T follicular helper cell (primary cell): ENCODE results near the gene RAB19.
"Not testable (repeated sequence)": the region's sequence is repeated elsewhere in the genome, so short reads cannot be mapped to it uniquely, and the experiment has no call there.

Source experiments
- DNase-seq: peaks from one replicate; pipeline ENCODE4 v3.0.0-alpha.2; 2020; ENCODE audit warnings: low read depth

Gene RAB19

DNA sequence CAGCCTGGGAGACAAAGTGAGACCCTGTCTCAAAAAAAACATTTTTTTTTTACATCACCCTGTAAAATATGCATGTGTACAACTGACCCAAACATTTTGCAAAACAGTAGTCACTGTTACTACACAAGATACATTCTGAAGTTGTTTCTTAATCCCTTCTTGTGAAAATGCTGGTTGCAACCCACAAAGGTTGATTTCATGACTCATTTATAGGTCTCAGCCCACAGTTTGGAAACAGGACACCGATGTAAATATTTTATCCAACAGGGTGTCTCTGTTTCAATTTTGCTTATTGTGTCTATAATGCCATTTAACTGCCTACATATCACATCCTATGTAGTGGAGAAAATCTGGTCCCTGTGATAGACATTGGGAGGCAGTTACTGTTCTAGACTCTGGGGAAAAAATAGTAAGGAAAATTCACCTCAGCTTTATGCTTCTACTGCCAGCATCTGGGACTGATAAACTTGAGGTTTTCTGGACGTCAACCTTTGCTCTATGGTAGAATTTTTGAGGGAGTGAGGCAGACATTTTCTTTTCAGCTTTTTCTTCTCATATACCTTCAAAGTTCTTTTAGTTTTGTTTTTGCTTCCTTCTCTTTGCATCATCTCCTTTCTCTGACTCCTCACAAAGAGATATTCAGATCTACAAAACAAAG is 1.6 kb upstream of the RAB19 start:
- no peak for DNase-seq

DNA sequence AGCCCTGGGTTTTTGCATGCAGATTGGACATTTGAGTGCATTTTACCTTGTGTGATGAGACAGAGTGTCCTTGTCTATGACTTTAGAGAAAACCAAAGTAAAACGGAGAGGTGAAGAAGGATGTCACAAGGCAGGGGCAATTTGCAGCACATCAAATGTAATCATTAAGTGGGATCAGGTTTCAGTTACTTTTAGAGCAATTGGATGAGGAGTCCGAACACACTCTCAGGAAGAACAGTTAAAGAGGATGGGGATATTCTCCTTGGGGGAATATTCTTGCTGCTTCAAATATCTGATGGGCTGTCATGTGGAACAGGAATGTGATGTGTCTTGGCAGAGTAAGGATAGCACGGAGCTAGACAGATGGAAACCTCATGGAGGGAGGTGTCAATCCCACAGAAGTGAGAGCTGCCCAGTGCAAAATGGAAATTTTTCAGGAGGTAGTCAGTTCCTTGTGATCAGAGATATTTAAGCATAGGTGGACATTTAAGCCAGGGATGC is 757 bp downstream of the RAB19 start:
- DNase-seq, result no peak

DNA sequence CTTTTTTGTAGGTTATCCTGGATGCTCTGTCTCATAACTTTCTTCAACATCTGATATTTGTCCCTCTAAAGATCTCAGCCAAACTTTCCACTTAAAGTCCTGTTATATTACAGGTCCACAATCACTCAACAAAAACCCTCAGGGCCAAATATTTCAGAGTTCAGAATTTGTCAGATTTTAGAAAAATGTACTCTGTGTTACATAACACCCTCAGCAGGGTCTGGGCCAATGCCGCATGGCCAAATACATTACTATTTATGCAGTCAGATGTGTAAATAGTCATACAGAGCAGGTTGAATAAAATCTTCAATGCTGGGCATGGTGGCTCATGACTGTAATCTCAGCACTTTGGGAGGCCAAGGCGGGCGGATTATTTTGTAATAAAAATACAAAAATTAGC is 11.5 kb downstream of the RAB19 start:
- DNase-seq, result no peak

DNA sequence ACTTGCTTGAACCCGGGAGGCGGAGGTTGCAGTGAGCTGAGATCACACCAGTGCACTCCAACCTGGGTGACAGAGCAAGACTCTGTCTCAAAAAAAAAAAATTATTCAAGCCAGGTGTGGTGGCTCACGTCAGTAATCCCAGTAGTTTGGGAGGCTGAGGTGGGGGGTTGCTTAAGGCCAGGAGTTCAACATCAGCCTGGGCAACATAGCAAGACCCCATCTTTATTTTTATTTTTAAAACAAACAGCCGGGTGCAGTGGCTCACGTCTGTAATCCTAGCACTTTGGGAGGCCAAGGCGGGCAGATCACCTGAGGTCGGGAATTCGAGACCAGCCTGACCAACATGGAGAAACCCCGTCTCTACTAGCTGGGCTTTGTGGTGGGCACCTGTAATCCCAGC is 12.0 kb downstream of the RAB19 start:
- DNase-seq, result not testable (repeated sequence)

DNA sequence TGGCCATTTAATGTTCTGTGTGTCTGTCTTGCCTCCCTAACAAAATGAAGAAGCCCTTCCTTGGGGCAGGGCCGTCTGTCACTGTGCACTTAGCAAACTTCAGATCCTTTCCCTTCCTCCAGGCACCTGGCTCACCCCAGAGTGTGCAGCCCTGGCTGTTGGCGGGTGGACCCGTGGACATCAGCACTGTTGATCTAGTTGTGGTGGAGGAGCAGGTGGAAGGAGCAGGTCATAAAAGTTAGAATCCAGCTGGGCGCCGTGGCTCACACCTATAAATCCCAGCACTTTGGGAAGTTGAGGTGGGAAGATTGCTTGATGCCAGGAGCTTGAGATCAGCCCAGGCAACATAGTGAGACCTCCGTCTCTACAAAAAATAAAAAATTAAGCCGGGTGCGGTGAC is 12.7 kb downstream of the RAB19 start:
- no peak for DNase-seq

DNA sequence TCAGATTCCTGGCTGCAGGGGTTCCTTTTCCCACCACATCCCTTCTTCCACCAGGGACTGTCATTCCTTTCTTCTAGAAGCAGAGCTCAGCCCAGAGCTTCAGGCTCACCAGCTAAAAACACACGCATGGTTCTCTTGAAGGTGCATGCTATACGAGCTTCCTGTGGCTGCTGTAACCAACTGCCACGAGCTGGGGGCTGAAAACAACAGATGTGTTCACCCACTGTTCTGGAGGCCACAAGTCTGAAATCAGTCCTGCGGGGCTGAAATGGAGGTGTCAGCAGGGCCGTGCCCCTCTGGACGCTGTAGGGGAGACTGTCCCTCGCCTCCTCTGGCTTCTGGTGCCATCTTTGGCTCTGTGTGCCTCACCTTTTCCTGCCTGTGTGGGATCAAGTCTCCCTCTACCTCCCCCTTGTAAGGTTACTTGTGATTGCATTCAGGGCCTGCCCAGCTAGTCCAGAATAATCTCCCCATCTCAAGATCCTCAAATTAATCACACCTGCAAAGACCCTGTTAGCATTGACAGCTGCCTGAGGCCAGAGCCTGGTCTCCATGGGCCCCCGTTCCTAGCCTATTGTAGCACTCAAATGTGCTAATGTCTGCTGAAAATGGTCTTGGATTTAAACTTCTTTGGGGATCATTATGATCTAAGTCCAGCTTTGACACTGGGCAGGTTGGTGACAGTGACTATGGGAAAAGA is 13.7 kb downstream of the RAB19 start:
- DNase-seq, result no peak

DNA sequence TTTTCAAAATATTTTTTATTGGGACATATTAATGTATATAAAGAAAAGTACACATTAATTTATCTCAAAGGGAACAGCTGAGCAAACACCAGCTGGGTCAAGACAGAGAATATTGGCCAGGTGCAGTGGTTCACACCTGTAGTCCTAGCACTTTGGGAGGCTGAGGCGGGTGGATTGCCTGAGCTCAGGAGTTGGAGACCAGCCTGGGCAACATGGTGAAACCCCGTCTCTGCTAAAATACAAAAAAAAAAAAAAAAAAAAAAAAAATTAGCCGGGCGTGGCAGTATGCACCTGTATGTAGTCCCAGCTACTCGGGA is 14.3 kb downstream of the RAB19 start:
- DNase-seq, result not testable (repeated sequence)

DNA sequence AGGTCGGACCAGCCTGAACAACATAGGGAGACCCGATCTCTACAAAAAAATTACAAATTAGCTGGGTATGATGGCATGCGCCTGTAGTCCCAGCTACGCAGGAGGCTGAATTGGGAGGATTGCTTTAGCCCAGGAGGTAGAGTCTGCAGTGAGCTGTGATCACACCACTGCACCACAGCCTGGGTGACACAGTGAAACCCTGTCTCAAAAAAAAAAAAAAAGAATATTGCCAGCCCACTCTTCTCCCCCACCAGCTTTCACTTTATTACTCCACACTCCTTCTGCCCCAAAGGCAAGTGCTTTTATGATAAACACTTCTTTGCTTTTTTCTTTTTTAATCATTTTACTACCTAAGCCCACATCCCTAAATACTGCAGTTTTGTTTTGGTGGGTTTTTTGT is 14.8 kb downstream of the RAB19 start:
- DNase-seq, result no peak

DNA sequence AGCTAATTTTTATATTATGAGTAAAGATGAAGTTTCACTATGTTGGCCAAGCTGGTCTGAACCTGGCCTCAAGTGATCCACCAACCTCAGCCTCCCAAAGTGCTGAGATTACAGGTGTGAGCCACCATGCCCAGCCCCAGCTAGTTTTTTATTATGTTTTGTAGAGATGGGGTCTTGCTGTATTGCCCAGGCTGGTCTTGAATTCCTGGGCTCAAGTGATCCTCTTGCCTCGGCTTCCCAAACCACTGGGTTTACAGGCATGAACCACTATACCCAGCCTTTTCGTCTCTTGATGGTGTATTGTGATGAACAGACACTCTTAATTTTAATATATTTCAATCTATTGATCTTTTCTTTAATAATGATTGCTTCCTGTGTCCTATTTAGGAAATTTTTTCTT is 17.7 kb downstream of the RAB19 start:
- no peak for DNase-seq

DNA sequence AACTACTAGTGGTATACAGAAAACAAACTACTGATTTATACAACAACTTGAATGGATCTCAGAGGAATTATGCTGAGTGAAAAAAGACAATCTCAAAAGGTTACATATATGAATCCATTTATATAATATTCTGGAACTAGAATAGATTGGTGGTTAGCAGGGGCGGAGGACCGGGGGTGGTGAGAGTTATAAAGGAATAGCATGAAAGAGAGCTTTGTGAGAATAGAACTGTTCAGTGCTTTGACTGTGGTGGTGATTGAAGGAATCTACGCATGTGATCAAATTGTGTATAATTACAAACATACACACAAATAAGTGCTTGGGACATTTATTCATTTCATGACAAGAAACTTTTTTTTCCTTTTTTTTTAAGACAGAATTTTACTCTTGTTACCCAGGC is 19.6 kb downstream of the RAB19 start:
- DNase-seq, result no peak

DNA sequence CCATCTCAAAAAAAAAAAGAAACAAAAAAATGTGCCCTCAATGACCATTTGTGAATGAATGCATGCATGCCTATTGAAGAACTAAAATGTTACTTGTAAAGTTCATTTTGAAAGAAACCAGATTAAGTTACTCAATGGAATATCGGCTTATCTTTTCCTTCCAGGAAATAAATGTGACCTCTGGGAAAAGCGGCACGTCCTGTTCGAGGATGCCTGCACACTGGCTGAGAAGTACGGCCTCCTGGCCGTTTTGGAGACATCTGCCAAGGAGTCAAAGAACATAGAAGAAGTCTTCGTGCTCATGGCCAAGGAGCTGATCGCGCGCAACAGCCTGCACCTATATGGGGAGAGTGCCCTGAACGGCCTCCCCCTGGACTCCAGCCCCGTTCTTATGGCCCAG is 21.9 kb downstream of the RAB19 start:
- no peak for DNase-seq

DNA sequence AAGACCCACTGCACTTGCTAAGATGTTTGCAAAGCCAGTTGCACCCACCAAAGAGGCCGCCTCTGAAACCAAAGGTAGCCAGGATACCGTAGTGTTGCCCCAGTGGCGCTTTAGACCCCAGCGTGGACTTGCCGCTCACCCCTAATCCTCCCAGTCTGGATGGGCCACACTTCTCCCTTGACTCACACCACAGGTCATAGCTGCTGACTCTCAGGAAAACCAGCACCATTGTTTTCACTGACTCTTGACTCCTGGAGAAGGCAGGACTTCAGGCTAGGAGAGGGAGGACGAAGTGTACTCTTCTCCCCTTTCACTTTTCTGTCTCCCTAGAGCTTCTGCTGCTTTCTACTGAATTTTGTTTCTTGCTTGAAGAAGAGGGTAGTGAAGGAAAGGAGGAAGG is 22.3 kb downstream of the RAB19 start:
- no peak for DNase-seq

DNA sequence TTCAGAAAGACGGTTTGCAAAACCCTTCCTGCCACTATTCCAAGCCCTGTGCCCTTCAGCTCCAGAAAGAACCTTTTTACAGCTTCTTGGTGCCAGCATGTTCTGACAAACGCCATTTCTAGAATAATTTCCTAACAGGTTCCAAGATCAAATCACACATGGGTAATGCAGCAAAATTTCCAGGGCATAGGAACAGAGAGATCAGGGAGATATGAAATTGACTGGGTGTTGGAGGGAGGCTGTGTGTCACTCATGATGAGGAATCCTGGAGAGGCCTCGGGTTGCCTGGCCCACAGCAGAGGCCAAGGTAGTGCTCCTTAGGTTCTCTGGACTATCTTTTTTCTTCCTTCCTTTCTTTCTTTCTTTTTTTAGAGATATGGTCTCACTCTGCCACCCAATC is 29.5 kb downstream of the RAB19 start:
- DNase-seq, result no peak

DNA sequence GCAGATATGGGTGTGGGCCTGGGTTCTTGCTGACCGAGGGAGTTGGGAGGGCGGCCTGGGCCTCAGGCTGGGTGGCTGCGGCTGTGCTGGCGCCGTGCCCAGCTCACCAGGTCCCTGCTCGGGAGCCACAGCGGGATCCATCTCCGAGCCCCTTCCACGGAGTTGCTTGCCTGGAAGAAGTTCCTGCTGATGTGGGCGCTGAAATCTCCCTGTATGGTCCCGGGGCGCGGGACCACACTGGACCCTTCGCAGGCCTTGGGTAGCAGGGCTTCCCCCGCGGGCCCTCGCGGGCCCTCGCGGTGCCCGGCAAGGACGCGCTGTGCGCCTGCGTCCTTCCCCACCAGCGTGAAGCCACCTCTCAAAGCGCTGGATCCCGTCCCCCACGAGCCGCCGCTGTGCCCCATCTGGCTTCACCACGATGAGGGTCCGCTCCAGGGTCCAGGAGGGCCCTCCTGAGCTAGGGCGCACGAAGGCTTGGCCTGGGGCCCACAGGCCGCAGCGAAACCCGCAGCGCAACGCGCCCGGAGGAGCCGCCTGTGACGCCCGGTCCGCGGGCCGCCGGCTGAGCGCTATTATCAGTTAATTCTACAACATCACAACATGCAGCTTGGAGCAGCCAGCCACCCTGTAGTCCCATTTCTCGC is 31.5 kb downstream of the RAB19 start:
- no peak for DNase-seq

DNA sequence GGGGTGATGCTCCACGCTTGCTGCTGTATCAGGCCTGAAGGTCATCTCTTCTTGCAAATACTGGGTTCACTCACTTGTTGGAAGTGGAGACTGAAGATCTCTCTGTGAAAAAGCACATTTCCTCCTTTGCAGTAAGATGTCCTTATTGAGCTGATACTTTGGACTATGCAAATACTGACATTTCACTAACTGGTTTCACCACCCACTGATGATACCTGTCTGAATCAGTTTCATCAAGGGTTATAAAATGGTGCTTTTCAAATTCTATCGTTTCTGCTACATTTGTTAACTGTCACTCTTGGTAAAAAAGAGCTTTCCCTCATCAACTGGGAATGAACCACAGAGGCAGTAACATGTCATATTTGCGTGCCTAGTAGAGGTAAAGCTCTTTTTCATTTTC is 35.5 kb downstream of the RAB19 start:
- no peak for DNase-seq

DNA sequence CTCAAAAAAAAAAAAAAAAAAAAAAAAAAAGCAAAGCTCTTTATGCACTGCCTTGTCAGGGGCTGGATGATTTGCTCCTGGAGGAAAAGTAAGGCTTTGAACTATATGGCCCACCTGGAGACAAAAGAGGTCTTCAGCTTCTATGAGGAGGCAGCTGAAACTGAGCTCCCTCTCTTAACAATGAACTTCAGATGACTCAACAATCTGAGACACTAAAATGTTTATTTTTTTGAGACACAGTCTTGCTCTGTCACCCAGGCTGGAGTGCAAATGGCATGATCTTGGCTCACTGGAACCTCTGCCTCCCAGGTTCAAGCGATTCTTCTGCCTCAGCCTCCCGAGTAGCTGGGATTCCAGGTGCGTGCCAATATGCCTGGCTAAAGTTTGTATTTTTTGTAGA is 36.7 kb downstream of the RAB19 start:
- DNase-seq, result no peak

DNA sequence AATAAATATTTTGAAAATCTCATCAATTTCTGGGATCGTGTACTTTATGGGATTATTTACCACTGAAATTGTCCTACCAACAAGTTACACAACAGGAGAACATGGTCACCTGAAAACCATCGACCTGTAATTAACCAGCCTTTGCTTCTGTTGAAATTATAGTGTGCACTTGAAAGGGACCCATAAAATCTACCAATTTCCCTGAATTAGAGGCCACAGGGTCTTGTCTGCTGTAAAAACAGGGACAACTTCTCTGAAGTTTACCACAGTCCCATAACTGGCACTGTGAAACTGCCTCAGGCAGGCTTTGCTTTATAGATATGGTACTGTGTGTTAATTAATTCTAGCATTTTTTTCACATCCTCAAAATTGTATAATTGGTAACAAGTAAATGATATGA is 37.7 kb downstream of the RAB19 start:
- DNase-seq, result no peak

DNA sequence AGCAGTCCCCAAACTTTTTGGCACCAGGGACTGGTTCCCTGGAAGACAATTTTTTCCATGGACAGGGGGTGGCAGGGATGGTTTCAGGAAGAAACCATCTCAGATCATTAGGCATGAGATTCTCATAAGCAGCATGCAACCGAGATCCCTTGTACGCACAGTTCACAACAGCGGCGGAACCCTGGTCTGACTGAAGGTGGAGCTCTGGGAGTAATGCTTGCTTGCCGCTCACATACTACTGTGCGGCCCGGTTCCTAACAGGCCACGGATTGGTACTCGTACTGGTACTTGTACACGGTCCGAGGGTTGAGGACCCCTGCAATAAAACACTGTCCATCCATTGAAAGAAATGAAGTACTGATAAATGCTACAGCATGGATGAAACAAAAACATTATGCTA is 42.6 kb downstream of the RAB19 start:
- DNase-seq, result no peak

DNA sequence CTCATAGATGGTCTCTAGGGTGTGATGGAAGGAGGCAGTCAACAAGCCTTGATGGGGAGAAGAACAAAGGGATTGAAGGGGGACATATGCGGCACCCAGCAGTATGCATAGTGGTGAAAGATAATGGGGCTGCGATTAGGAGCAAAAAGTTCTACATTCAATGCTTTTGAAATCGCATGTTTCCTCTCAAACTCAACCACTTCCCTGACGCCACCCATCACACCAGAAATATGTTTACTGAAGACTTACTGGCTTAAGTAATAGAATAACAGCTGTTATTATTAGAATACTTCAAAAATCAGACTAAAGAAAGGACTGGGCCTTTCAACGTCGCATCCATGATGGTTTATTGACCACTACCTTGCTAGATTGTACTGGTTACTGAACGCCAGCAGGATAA is 44.0 kb downstream of the RAB19 start:
- DNase-seq, result no peak

DNA sequence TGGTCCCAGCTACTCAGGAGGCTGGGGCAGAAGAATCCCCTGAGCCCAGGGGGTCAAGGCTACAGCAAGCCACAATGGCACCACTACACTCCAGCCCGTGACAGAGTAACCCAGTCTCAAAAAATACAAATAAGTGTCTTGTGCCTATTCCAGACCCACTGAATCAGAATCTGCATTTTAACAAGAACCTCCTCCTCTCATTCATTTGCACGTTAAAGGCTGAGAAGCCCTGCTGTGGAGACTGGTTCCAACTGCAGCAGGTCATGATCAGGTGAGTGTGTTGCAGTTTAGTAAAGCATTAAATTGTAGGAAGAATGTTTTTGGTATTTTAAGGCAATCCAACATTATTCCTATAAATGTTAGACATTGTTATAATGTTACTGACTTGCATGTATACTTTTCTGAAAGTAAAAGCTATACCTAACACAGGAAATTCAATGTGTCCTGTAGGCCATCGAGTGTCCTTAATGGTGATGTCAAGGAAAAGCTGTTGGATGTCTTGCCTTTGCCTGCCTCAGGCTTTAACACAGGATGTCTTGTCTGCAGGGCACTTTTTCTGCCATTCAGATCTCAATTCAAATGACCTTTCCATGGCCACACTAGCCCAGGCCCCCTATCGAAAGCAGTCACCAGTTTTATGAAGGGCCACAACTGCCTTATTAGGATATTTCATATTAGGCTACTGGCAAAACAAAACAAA is 45.1 kb downstream of the RAB19 start:
- DNase-seq, result no peak

DNA sequence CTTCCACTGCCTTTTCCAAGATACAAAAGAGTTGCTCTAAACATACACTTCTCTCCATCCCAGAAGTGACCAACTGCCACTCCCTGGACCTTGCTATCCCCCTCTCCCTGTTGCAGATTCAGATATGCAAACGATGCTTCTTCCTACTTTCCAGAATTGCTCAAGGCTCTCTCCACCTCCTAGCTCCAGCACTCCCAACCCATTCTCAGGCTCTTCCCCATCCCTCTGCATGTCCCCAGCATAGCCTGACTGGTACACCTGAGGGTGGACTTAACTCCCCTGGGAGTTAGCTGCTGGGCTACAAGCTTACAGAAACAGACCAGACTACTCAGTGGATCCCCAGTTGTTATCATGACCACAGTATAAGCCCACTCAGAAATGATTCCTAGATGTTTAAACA is 47.9 kb downstream of the RAB19 start:
- no peak for DNase-seq

DNA sequence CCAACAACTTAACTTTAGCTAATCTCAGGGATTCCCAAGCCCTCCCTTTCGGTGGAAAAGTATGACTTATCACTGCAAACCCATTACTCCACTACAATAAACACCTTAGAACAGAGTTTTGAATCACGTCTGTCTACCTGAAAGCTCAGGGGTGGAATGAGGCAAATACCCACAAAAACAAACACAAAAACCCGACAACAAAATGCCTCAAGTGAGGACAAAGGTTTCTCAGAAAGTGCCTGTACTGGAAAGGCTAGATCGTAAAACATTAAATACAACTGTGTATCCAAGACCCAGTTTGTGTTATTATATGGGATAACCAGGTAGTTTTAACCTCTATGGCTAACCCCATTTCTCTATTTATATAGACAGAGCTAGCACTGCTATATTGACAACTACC is 49.4 kb downstream of the RAB19 start:
- DNase-seq, result no peak
